Left ventricle myocardium inferior (tissue), 1 donor: ENCODE results near the gene PTPRO. TPM values are rescaled to one million over a fixed set of nuclear protein-coding genes. Genes with fewer than 3 reads are reported as not detected.

Experiments used
- DNase-seq: peaks from one replicate; pipeline ENCODE4 v3.0.0-alpha.2; 2020
- H3K27ac ChIP-seq: fragments of 200-600 bp; replicated peaks from 2 replicates; pipeline ENCODE4 v1.8.0; 2021
- H3K27me3 ChIP-seq: fragments of 200-600 bp; 2 replicates; pipeline ENCODE4 v1.8.0; 2021; ENCODE audit warnings: low read depth
- H3K36me3 ChIP-seq: fragments of 200-600 bp; 2 replicates; pipeline ENCODE4 v1.8.0; 2021
- H3K4me1 ChIP-seq: fragments of 200-600 bp; 2 replicates; pipeline ENCODE4 v1.8.0; 2021
- H3K4me3 ChIP-seq: fragments of 200-600 bp; 2 replicates; pipeline ENCODE4 v1.8.0; 2021; ENCODE audit warnings: mild to moderate bottlenecking, moderate library complexity
- H3K9me3 ChIP-seq: fragments of 200-600 bp; replicated peaks from 2 replicates; pipeline ENCODE4 v1.8.0; 2021
- CTCF ChIP-seq: fragments of 200-600 bp; IDR thresholded peaks from 2 replicates; pipeline ENCODE4 v1.8.0; 2021; ENCODE audit warnings: antibody characterized with exemption, mild to moderate bottlenecking, borderline replicate concordance
- intact Hi-C: fragments of 100-400 bp; cut with micrococcal nuclease; formaldehyde crosslinking; loops from one replicate; pipeline ENCODE4 v1.11.0; 2022
- total RNA-seq: library from RNA; stranded (reverse); fragmentation: NEBNext Ultra II Directional; extraction: Animal tissue kit (Norgen Biotek cat#: 25700); gene quantifications from one replicate; pipeline ENCODE4 v1.2.1, GENCODE V29; 2021
- donor health status: DM: no; HTN: yes; CAD: no; lungs with severe emphysema.

The PTPRO gene
- total RNA-seq, 1 donor from 2014 or later = 0.82 TPM

GRCh38 chr12:15526033-15526432 is 203.7 kb downstream of the PTPRO start:
- Histone ChIP-seq H3K27me3 (peaks cover 34% of the 10 kb centered on the region), H3K4me3 (no peak overlapping the region), H3K4me1 (no peaks in the 10 kb centered on the region), H3K27ac (no peak overlapping the region), H3K36me3 (no peaks in the 10 kb centered on the region), H3K9me3 (peaks cover 11% of the 10 kb centered on the region)
- intact Hi-C loops = no loop called here
- no peak for DNase-seq
- no peak for TF ChIP-seq CTCF

GRCh38 chr12:15527201-15528080 is 205.1 kb downstream of the PTPRO start:
- H3K27ac ChIP-seq = no peak overlapping the region
- no peaks in the 10 kb centered on the region for H3K36me3 ChIP-seq
- H3K27me3 ChIP-seq = peaks cover 29% of the 10 kb centered on the region
- no peak overlapping the region for H3K4me3 ChIP-seq
- peaks cover 11% of the 10 kb centered on the region for H3K9me3 ChIP-seq
- intact Hi-C loops = no loop called here
- DNase-seq = peak; percentile 23
- H3K4me1 ChIP-seq = no peaks in the 10 kb centered on the region
- no peak for TF ChIP-seq CTCF

- H3K4me1 ChIP-seq = no peaks in the 10 kb centered on the region
- intact Hi-C loops = no loop called here
- H3K9me3 ChIP-seq = peaks cover 11% of the 10 kb centered on the region
- H3K4me3 ChIP-seq = no peak overlapping the region
- H3K27ac ChIP-seq = no peak overlapping the region
- TF ChIP-seq CTCF = no peak
- peaks cover 22% of the 10 kb centered on the region for H3K27me3 ChIP-seq
- no peak for DNase-seq
- H3K36me3 ChIP-seq = no peaks in the 10 kb centered on the region
Observed at GRCh38 chr12:15528666-15529065, 206.4 kb downstream of the PTPRO start.

- Histone ChIP-seq H3K27ac (no peak overlapping the region), H3K27me3 (peaks cover 6% of the 10 kb centered on the region), H3K9me3 (peaks cover 11% of the 10 kb centered on the region), H3K36me3 (no peaks in the 10 kb centered on the region), H3K4me3 (no peak overlapping the region), H3K4me1 (no peaks in the 10 kb centered on the region)
- TF ChIP-seq CTCF = no peak
- intact Hi-C loops = loop anchor here (5.0 kb wide), 2 partner anchors 57 to 327 kb away; no protein-coding TSS in a partner anchor
- no peak for DNase-seq
Observed at GRCh38 chr12:15530361-15530760, 208.1 kb downstream of the PTPRO start.

GRCh38 chr12:15532364-15532977 is 210.2 kb downstream of the PTPRO start:
- Histone ChIP-seq H3K9me3 (peaks cover 11% of the 10 kb centered on the region), H3K27ac (no peak overlapping the region), H3K4me1 (no peaks in the 10 kb centered on the region), H3K36me3 (no peaks in the 10 kb centered on the region), H3K4me3 (no peak overlapping the region), H3K27me3 (no peaks in the 10 kb centered on the region)
- no peak for DNase-seq
- peak; percentile 57 for TF ChIP-seq CTCF
- intact Hi-C loops = loop anchor here (5.0 kb wide), 2 partner anchors 55 to 325 kb away; no protein-coding TSS in a partner anchor
